Neural cell (in vitro differentiated cells): ENCODE data around the gene ZNF593. TPM values are rescaled to one million over a fixed set of nuclear protein-coding genes. Genes with fewer than 3 reads are reported as not detected.

ENCODE experiments used
- H2AFZ ChIP-seq: fragments of 200-600, 300-800 bp; sonication (generic), shearing (Covaris generic); 2 replicates; pipeline ENCODE4 v1.6.0; 2014; ENCODE audit warnings: low read depth, mild to moderate bottlenecking, antibody characterized with exemption, low read length, moderate library complexity
- H3F3A ChIP-seq: fragments of 200-600 bp; shearing (Covaris generic); 2 replicates; pipeline ENCODE4 v1.6.1; 2016; ENCODE audit warnings: mild to moderate bottlenecking, moderate library complexity, mixed read lengths, antibody characterized with exemption, low read length; ENCODE audit not compliant: insufficient read depth, poor library complexity, severe bottlenecking
- H3K27ac ChIP-seq: fragments of 200-600, 300-800 bp; sonication (generic), shearing (Covaris generic); 2 replicates; pipeline ENCODE4 v1.5.1; 2014; ENCODE audit warnings: mild to moderate bottlenecking, low read length, moderate library complexity
- H3K27me3 ChIP-seq: fragments of 300-800, 200-600 bp; sonication (generic), shearing (Covaris generic); 2 replicates; pipeline ENCODE4 v1.6.0; 2014; ENCODE audit warnings: mild to moderate bottlenecking, low read depth, low read length, moderate library complexity; ENCODE audit not compliant: insufficient read depth
- H3K36me3 ChIP-seq: fragments of 300-800, 200-600 bp; sonication (generic), shearing (Covaris generic); 2 replicates; pipeline ENCODE4 v1.5.1; 2014; ENCODE audit warnings: mild to moderate bottlenecking, antibody characterized with exemption, low read length, moderate library complexity; ENCODE audit not compliant: insufficient read depth
- H3K4me2 ChIP-seq: fragments of 300-800, 200-600 bp; sonication (generic), shearing (Covaris generic); 2 replicates; pipeline ENCODE4 v1.6.0; 2014; ENCODE audit warnings: mild to moderate bottlenecking, low read length
- H3K4me3 ChIP-seq: fragments of 300-800, 200-600 bp; sonication (generic), shearing (Covaris generic); 2 replicates; pipeline ENCODE4 v1.5.1; 2014; ENCODE audit warnings: mild to moderate bottlenecking, low read length, moderate library complexity
- H3K79me2 ChIP-seq: fragments of 200-600 bp; shearing (Covaris generic); replicated peaks from 2 replicates; pipeline ENCODE4 v1.6.0; 2014; ENCODE audit warnings: mild to moderate bottlenecking, low read length, moderate library complexity; ENCODE audit not compliant: insufficient read depth
- H3K9ac ChIP-seq: fragments of 300-800, 200-600 bp; sonication (generic), shearing (Covaris generic); 2 replicates; pipeline ENCODE4 v1.6.1; 2016; ENCODE audit warnings: mild to moderate bottlenecking, low read length, mixed read lengths
- H3K9me2 ChIP-seq: fragments of 200-600 bp; shearing (Covaris generic); 2 replicates; pipeline ENCODE4 v1.6.1; 2016; ENCODE audit warnings: mild to moderate bottlenecking, low read length, mixed read lengths; ENCODE audit not compliant: insufficient read depth
- H3K9me3 ChIP-seq: fragments of 200-600, 300-800 bp; sonication (generic), shearing (Covaris generic); 2 replicates; pipeline ENCODE4 v1.6.1; 2016; ENCODE audit warnings: mild to moderate bottlenecking, mixed run types, low read length, moderate library complexity, mixed read lengths
- H4K20me1 ChIP-seq: fragments of 200-600 bp; shearing (Covaris generic); 2 replicates; pipeline ENCODE4 v1.6.1; 2016; ENCODE audit warnings: mild to moderate bottlenecking, mixed run types; ENCODE audit not compliant: insufficient read depth
- CTCF ChIP-seq: fragments of 450-650 bp; IDR thresholded peaks from 2 replicates; pipeline ENCODE4 v1.5.1; 2014; ENCODE audit warnings: antibody characterized with exemption, mild to moderate bottlenecking, moderate library complexity; ENCODE audit not compliant: poor library complexity, severe bottlenecking
- EP300 ChIP-seq: fragments of 450-650 bp; conservative IDR thresholded peaks from 2 replicates; pipeline ENCODE4 v1.6.1; 2014; ENCODE audit warnings: antibody characterized with exemption, mild to moderate bottlenecking, moderate library complexity; ENCODE audit not compliant: poor library complexity, severe bottlenecking
- EZH2 ChIP-seq: fragments of 200-600, 300-800 bp; shearing (Covaris generic), sonication (generic); IDR thresholded peaks from 2 replicates; pipeline ENCODE4 v1.6.1; 2014; ENCODE audit warnings: antibody characterized with exemption, low read length, borderline replicate concordance, mild to moderate bottlenecking; ENCODE audit not compliant: insufficient read depth, poor library complexity, severe bottlenecking
- MXI1 ChIP-seq: fragments of 450-650 bp; conservative IDR thresholded peaks from 2 replicates; pipeline ENCODE4 v1.6.1; 2014; ENCODE audit warnings: antibody characterized with exemption, mild to moderate bottlenecking; ENCODE audit not compliant: poor library complexity, severe bottlenecking
- POLR2AphosphoS5 ChIP-seq: IDR thresholded peaks from 2 replicates; pipeline ENCODE4 v1.6.1; 2012
- RAD21 ChIP-seq: fragments of 450-650 bp; conservative IDR thresholded peaks from 2 replicates; pipeline ENCODE4 v1.6.1; 2014; ENCODE audit warnings: antibody characterized with exemption, mild to moderate bottlenecking, moderate library complexity
- SMC3 ChIP-seq: fragments of 450-650 bp; conservative IDR thresholded peaks from 2 replicates; pipeline ENCODE4 v1.6.1; 2014; ENCODE audit warnings: antibody characterized with exemption, mild to moderate bottlenecking, moderate library complexity; ENCODE audit not compliant: poor library complexity
- TAF1 ChIP-seq: IDR thresholded peaks from 2 replicates; pipeline ENCODE4 v1.6.1; 2012; ENCODE audit warnings: low read depth
- polyA plus RNA-seq: library from polyadenylated mRNA; depleted of rRNA; stranded (reverse); fragments of >200 nt; gene quantifications from 2 replicates; pipeline ENCODE4 v1.2.3, GENCODE V29; 2014
- TF ChIP-seq, protein P1 (sequence below): IDR thresholded peaks from 2 replicates; pipeline ENCODE4 v1.6.1; 2012; ENCODE audit warnings: borderline replicate concordance

Gene ZNF593
- polyA plus RNA-seq, 1 donor from 2014 or later: 25.0 TPM

- no peak overlapping the region for H3K4me3 ChIP-seq
- H3K9ac ChIP-seq: no peak overlapping the region
- no peaks in the 10 kb centered on the region for H3K36me3 ChIP-seq
- no peaks in the 10 kb centered on the region for H3K9me2 ChIP-seq
- no peak overlapping the region for H2AFZ ChIP-seq
- no peaks in the 10 kb centered on the region for H3K9me3 ChIP-seq
- H3F3A ChIP-seq: no peaks in the 10 kb centered on the region
- H3K27ac ChIP-seq: no peak overlapping the region
- no peaks in the 10 kb centered on the region for H3K27me3 ChIP-seq
- no peaks in the 10 kb centered on the region for H4K20me1 ChIP-seq
- H3K4me2 ChIP-seq: no peak overlapping the region
- no peak for TF ChIP-seq SMC3
- no peak for TF ChIP-seq POLR2AphosphoS5
- no peak for TF ChIP-seq EZH2
- TF ChIP-seq MXI1: no peak
- H3K79me2 ChIP-seq: no peaks in the 10 kb centered on the region
Observed at GRCh38 chr1:26200413-26200812, 30.7 kb downstream of the ZNF593 start.

GRCh38 chr1:26203642-26204318, 34.1 kb downstream of the ZNF593 start:
- Histone ChIP-seq H3K79me2 (no peaks in the 10 kb centered on the region), H3K27ac (no peak overlapping the region)
- no peak for TF ChIP-seq MXI1
- no peak for TF ChIP-seq RAD21
- TF ChIP-seq TAF1: no peak
- TF ChIP-seq EP300: no peak
- no peak for TF ChIP-seq SMC3
- no peak for TF ChIP-seq EZH2
- TF ChIP-seq, protein P1, sequence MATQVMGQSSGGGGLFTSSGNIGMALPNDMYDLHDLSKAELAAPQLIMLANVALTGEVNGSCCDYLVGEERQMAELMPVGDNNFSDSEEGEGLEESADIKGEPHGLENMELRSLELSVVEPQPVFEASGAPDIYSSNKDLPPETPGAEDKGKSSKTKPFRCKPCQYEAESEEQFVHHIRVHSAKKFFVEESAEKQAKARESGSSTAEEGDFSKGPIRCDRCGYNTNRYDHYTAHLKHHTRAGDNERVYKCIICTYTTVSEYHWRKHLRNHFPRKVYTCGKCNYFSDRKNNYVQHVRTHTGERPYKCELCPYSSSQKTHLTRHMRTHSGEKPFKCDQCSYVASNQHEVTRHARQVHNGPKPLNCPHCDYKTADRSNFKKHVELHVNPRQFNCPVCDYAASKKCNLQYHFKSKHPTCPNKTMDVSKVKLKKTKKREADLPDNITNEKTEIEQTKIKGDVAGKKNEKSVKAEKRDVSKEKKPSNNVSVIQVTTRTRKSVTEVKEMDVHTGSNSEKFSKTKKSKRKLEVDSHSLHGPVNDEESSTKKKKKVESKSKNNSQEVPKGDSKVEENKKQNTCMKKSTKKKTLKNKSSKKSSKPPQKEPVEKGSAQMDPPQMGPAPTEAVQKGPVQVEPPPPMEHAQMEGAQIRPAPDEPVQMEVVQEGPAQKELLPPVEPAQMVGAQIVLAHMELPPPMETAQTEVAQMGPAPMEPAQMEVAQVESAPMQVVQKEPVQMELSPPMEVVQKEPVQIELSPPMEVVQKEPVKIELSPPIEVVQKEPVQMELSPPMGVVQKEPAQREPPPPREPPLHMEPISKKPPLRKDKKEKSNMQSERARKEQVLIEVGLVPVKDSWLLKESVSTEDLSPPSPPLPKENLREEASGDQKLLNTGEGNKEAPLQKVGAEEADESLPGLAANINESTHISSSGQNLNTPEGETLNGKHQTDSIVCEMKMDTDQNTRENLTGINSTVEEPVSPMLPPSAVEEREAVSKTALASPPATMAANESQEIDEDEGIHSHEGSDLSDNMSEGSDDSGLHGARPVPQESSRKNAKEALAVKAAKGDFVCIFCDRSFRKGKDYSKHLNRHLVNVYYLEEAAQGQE: no peak
- no peak for TF ChIP-seq POLR2AphosphoS5
- no peak for TF ChIP-seq CTCF

More at GRCh38 chr1:26203642-26204318, 34.1 kb downstream of the ZNF593 start:
- H3K4me2 ChIP-seq: no peak overlapping the region
- H3F3A ChIP-seq: no peaks in the 10 kb centered on the region
- no peak overlapping the region for H3K4me3 ChIP-seq
- H2AFZ ChIP-seq: no peak overlapping the region
- H3K9me3 ChIP-seq: no peaks in the 10 kb centered on the region
- H3K36me3 ChIP-seq: no peaks in the 10 kb centered on the region
- no peaks in the 10 kb centered on the region for H3K9me2 ChIP-seq
- H3K9ac ChIP-seq: no peak overlapping the region
- H3K27me3 ChIP-seq: no peaks in the 10 kb centered on the region
- no peaks in the 10 kb centered on the region for H4K20me1 ChIP-seq
